SKM-1 treated with dmso at 0.1 percent for 144 hours (cell line): ENCODE measurements around the gene LAMTOR3.

Experiments used
- DNase-seq: peaks from one replicate; lab custom pipeline; 2025; ENCODE audit not compliant: unreplicated experiment; lab: John Stamatoyannopoulos, UW

The LAMTOR3 gene

GRCh38 chr4:99894161-99894997 lies at the start of gene LAMTOR3:
TSS of gene LAMTOR3 (minus strand) at chr4:99894427. CDS start at chr4:99893963, 464 bp downstream.
- peak; percentile 95 for DNase-seq

- DNase-seq: no peak
Measured at GRCh38 chr4:99938243-99938753, 44.1 kb upstream of the LAMTOR3 start.

GRCh38 chr4:99934891-99935290 lies 40.7 kb upstream of the LAMTOR3 start:
- DNase-seq: no peak

- DNase-seq: peak; percentile 12
Measured at GRCh38 chr4:99927566-99927965, 33.3 kb upstream of the LAMTOR3 start.

- DNase-seq: no peak
Measured at GRCh38 chr4:99921174-99921573, 26.9 kb upstream of the LAMTOR3 start.

GRCh38 chr4:99918656-99919055 lies 24.4 kb upstream of the LAMTOR3 start:
- no peak for DNase-seq

GRCh38 chr4:99917575-99917974 lies 23.3 kb upstream of the LAMTOR3 start:
- no peak for DNase-seq

GRCh38 chr4:99915449-99915848 lies 21.2 kb upstream of the LAMTOR3 start:
- DNase-seq: no peak

GRCh38 chr4:99894998-99895397 lies 771 bp upstream of the LAMTOR3 start:
- DNase-seq: no peak

GRCh38 chr4:99893839-99894160 lies 427 bp downstream of the LAMTOR3 start:
- no peak for DNase-seq

GRCh38 chr4:99893029-99893428 lies 1.2 kb downstream of the LAMTOR3 start:
- DNase-seq: no peak

- no peak for DNase-seq
Measured at GRCh38 chr4:99891351-99891750, 2.9 kb downstream of the LAMTOR3 start.

- DNase-seq: no peak
Measured at GRCh38 chr4:99887837-99888236, 6.4 kb downstream of the LAMTOR3 start.

- no peak for DNase-seq
Measured at GRCh38 chr4:99886146-99886545, 8.1 kb downstream of the LAMTOR3 start.

- DNase-seq: no peak
Measured at GRCh38 chr4:99885687-99886086, 8.5 kb downstream of the LAMTOR3 start.

GRCh38 chr4:99885063-99885664 lies 9.1 kb downstream of the LAMTOR3 start:
- DNase-seq: peak; percentile 43

GRCh38 chr4:99879458-99879857 lies 14.8 kb downstream of the LAMTOR3 start:
- peak; percentile 11 for DNase-seq

- DNase-seq: no peak
Measured at GRCh38 chr4:99878604-99879003, 15.6 kb downstream of the LAMTOR3 start.

- no peak for DNase-seq
Measured at GRCh38 chr4:99876946-99877345, 17.3 kb downstream of the LAMTOR3 start.

GRCh38 chr4:99875071-99875470 lies 19.2 kb downstream of the LAMTOR3 start:
- no peak for DNase-seq

- no peak for DNase-seq
Measured at GRCh38 chr4:99872570-99872969, 21.7 kb downstream of the LAMTOR3 start.

GRCh38 chr4:99868126-99868596 lies 26.1 kb downstream of the LAMTOR3 start:
- no peak for DNase-seq
